ENCODE measurements around the gene LMBR1.

The LMBR1 gene

GRCh38 chr7:156780724-156781455 is 112.1 kb downstream of the LMBR1 start:
- Histone ChIP-seq H3K27ac (no peak overlapping the region), H3K4me3 (ENCODE audit: low read depth in 1 of 2, low read length in 1 of 2) (no peak overlapping the region), H3K27me3 (no peaks in the 10 kb centered on the region), H3K4me1 (ENCODE audit: control insufficient read depth in 1 of 2, insufficient read depth in 1 of 2, low read depth in 1 of 2, low read length in 1 of 2) (no peaks in the 10 kb centered on the region), H3K36me3 (peaks cover 11% of the 10 kb centered on the region), H3K9me3 (no peaks in the 10 kb centered on the region)
- no peak for TF ChIP-seq CTCF (IDR thresholded peaks at IDR 0.05)

GRCh38 chr7:156778668-156779067 is 114.3 kb downstream of the LMBR1 start:
- H3K27ac ChIP-seq, result no peak overlapping the region
- no peaks in the 10 kb centered on the region for H3K27me3 ChIP-seq
- H3K4me3 ChIP-seq (ENCODE audit: low read depth in 1 of 2, low read length in 1 of 2), result no peak overlapping the region
- no peak for TF ChIP-seq CTCF (IDR thresholded peaks at IDR 0.05)
- H3K36me3 ChIP-seq, result no peaks in the 10 kb centered on the region
- H3K4me1 ChIP-seq (ENCODE audit: control insufficient read depth in 1 of 2, insufficient read depth in 1 of 2, low read depth in 1 of 2, low read length in 1 of 2), result no peaks in the 10 kb centered on the region
- no peaks in the 10 kb centered on the region for H3K9me3 ChIP-seq

GRCh38 chr7:156778201-156778600 is 114.8 kb downstream of the LMBR1 start:
- Histone ChIP-seq H3K27ac (no peak overlapping the region), H3K4me1 (ENCODE audit: control insufficient read depth in 1 of 2, insufficient read depth in 1 of 2, low read depth in 1 of 2, low read length in 1 of 2) (no peaks in the 10 kb centered on the region), H3K9me3 (no peaks in the 10 kb centered on the region), H3K4me3 (ENCODE audit: low read depth in 1 of 2, low read length in 1 of 2) (no peak overlapping the region), H3K27me3 (no peaks in the 10 kb centered on the region), H3K36me3 (no peaks in the 10 kb centered on the region)
- no peak for TF ChIP-seq CTCF (IDR thresholded peaks at IDR 0.05)

GRCh38 chr7:156777364-156778069 is 115.5 kb downstream of the LMBR1 start:
- Histone ChIP-seq H3K27ac (no peak overlapping the region), H3K4me3 (ENCODE audit: low read depth in 1 of 2, low read length in 1 of 2) (no peak overlapping the region), H3K36me3 (no peaks in the 10 kb centered on the region)

GRCh38 chr7:156776527-156776926 is 116.5 kb downstream of the LMBR1 start:
- Histone ChIP-seq H3K4me1 (ENCODE audit: control insufficient read depth in 1 of 2, insufficient read depth in 1 of 2, low read depth in 1 of 2, low read length in 1 of 2) (peaks cover 0 to 4% of the 10 kb centered on the region in 2 experiments), H3K27ac (no peak overlapping the region), H3K36me3 (no peaks in the 10 kb centered on the region), H3K4me3 (ENCODE audit: low read depth in 1 of 2, low read length in 1 of 2) (no peak overlapping the region), H3K27me3 (no peaks in the 10 kb centered on the region), H3K9me3 (no peaks in the 10 kb centered on the region)
- no peak for TF ChIP-seq CTCF (IDR thresholded peaks at IDR 0.05)

More at GRCh38 chr7:156777364-156778069, 115.5 kb downstream of the LMBR1 start:
- H3K27me3 ChIP-seq, result no peaks in the 10 kb centered on the region
- no peak for TF ChIP-seq CTCF (IDR thresholded peaks at IDR 0.05)
- no peaks in the 10 kb centered on the region for H3K9me3 ChIP-seq
- peaks cover 0 to 3% of the 10 kb centered on the region in 2 experiments for H3K4me1 ChIP-seq (ENCODE audit: control insufficient read depth in 1 of 2, insufficient read depth in 1 of 2, low read depth in 1 of 2, low read length in 1 of 2)
